DND-41 (cell line): ENCODE measurements around the gene GAB1.

Experiments used
- ATAC-seq: fragments of 200-7000 bp; cut with Tn5 transposase; 3 replicates; pipeline ENCODE4 v1.9.1; 2021; ENCODE audit warnings: low read depth; ENCODE audit not compliant: insufficient read depth
- DNase-seq: peaks from one replicate; pipeline ENCODE4 v3.0.0-alpha.2; 2020
- H2AFZ ChIP-seq: 2 replicates; pipeline ENCODE4 v1.6.0; 2012; ENCODE audit warnings: low read depth, low read length
- H3K27ac ChIP-seq: 2 replicates; pipeline ENCODE4 v1.5.1; 2012; ENCODE audit warnings: low read length, inconsistent platforms
- H3K27me3 ChIP-seq: fragments of 200-600 bp; sonication (generic); 2 replicates; pipeline ENCODE4 v1.6.0; 2012; ENCODE audit warnings: low read length, mild to moderate bottlenecking, inconsistent platforms; ENCODE audit not compliant: insufficient read depth, poor library complexity
- H3K36me3 ChIP-seq: 2 replicates; pipeline ENCODE4 v1.5.1; 2012; ENCODE audit warnings: low read length, inconsistent platforms; ENCODE audit not compliant: insufficient read depth
- H3K4me1 ChIP-seq: 2 replicates; pipeline ENCODE4 v1.5.1; 2012; ENCODE audit warnings: mild to moderate bottlenecking, low read length; ENCODE audit not compliant: insufficient read depth
- H3K4me2 ChIP-seq: 2 replicates; pipeline ENCODE4 v1.6.0; 2012; ENCODE audit warnings: mild to moderate bottlenecking, moderate library complexity, low read length, inconsistent platforms; ENCODE audit not compliant: insufficient read depth
- H3K4me3 ChIP-seq, 2 experiments: fragments of 200-600 bp in 1 of 2; shearing (Covaris generic) in 1 of 2; 2 replicates each; pipeline ENCODE4 v1.5.1; 2012 to 2016; ENCODE audit warnings: inconsistent platforms in 2 of 2, low read length in 2 of 2, mild to moderate bottlenecking in 2 of 2, low read depth in 1 of 2, moderate library complexity in 1 of 2
- H3K79me2 ChIP-seq: 2 replicates; pipeline ENCODE4 v1.6.0; 2012; ENCODE audit warnings: low read length, inconsistent platforms; ENCODE audit not compliant: insufficient read depth
- H3K9ac ChIP-seq: 2 replicates; pipeline ENCODE4 v1.6.0; 2012; ENCODE audit warnings: low read depth, mild to moderate bottlenecking, inconsistent platforms, low read length, moderate library complexity
- H3K9me3 ChIP-seq: 2 replicates; pipeline ENCODE4 v1.5.1; 2012; ENCODE audit warnings: low read length, moderate library complexity, mild to moderate bottlenecking, inconsistent platforms; ENCODE audit not compliant: insufficient read depth, severe bottlenecking
- H4K20me1 ChIP-seq: 2 replicates; pipeline ENCODE4 v1.6.0; 2012; ENCODE audit warnings: low read length; ENCODE audit not compliant: insufficient read depth
- EZH2 ChIP-seq: IDR thresholded peaks from 3 replicates; pipeline ENCODE4 v1.6.1; 2012; ENCODE audit warnings: borderline replicate concordance, low read depth, mild to moderate bottlenecking, moderate library complexity, low read length, inconsistent platforms; ENCODE audit not compliant: severe bottlenecking
- TF ChIP-seq, protein P1 (sequence below): IDR thresholded peaks from 2 replicates; pipeline ENCODE4 v1.5.1; 2012; ENCODE audit warnings: borderline replicate concordance, low read length, moderate library complexity, mild to moderate bottlenecking; ENCODE audit not compliant: poor library complexity, severe bottlenecking; ENCODE audit errors: extremely low read depth

The GAB1 gene

GRCh38 chr4:143311924-143312323, 24.8 kb upstream of the GAB1 start:
- ATAC-seq (no peak), DNase-seq (no peak)
- Histone ChIP-seq H3K27me3 (peaks cover 7% of the 10 kb centered on the region), H2AFZ (no peak overlapping the region), H4K20me1 (no peaks in the 10 kb centered on the region), H3K4me3 (no peak overlapping the region), H3K36me3 (no peaks in the 10 kb centered on the region), H3K4me1 (no peaks in the 10 kb centered on the region), H3K27ac (no peak overlapping the region), H3K4me2 (no peak overlapping the region), H3K9me3 (no peaks in the 10 kb centered on the region), H3K79me2 (no peaks in the 10 kb centered on the region), H3K9ac (no peak overlapping the region)
- no peak for TF ChIP-seq EZH2
- TF ChIP-seq, protein P1, sequence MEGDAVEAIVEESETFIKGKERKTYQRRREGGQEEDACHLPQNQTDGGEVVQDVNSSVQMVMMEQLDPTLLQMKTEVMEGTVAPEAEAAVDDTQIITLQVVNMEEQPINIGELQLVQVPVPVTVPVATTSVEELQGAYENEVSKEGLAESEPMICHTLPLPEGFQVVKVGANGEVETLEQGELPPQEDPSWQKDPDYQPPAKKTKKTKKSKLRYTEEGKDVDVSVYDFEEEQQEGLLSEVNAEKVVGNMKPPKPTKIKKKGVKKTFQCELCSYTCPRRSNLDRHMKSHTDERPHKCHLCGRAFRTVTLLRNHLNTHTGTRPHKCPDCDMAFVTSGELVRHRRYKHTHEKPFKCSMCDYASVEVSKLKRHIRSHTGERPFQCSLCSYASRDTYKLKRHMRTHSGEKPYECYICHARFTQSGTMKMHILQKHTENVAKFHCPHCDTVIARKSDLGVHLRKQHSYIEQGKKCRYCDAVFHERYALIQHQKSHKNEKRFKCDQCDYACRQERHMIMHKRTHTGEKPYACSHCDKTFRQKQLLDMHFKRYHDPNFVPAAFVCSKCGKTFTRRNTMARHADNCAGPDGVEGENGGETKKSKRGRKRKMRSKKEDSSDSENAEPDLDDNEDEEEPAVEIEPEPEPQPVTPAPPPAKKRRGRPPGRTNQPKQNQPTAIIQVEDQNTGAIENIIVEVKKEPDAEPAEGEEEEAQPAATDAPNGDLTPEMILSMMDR, result no peak

DNA sequence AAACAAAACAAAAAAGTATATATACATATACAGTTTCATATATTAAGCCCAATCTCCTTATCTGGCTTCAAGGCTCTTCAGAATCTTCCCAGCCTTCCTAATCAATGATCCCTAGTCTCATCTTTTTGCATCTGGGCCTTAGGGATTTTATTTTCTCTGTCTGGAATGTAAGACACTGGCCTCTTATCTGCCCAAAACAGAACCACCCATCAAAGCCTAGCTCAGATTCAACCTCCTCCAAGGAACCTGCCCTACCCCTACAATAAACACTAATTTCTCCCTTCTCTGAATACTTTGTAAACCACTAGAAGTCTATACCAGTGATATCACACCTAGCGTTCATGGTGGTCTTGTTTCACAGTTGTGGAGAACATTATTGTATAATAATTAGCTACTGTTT, 23.2 kb upstream of the GAB1 start:
- no peak for DNase-seq
- no peak overlapping the region for H3K4me3 ChIP-seq
- no peak overlapping the region for H3K9ac ChIP-seq
- no peak overlapping the region for H2AFZ ChIP-seq
- no peak overlapping the region for H3K27ac ChIP-seq
- H3K4me2 ChIP-seq, result no peak overlapping the region
- H3K79me2 ChIP-seq, result no peaks in the 10 kb centered on the region
- no peak for ATAC-seq
- no peaks in the 10 kb centered on the region for H3K9me3 ChIP-seq
- H3K36me3 ChIP-seq, result no peaks in the 10 kb centered on the region
- TF ChIP-seq EZH2, result no peak
- TF ChIP-seq, protein P1, result no peak
- no peaks in the 10 kb centered on the region for H4K20me1 ChIP-seq
- no peaks in the 10 kb centered on the region for H3K4me1 ChIP-seq
- peaks cover 7% of the 10 kb centered on the region for H3K27me3 ChIP-seq

GRCh38 chr4:143313996-143314395, 22.7 kb upstream of the GAB1 start:
- no peaks in the 10 kb centered on the region for H3K9me3 ChIP-seq
- no peak overlapping the region for H2AFZ ChIP-seq
- H3K4me3 ChIP-seq, result no peak overlapping the region
- DNase-seq, result no peak
- peaks cover 6% of the 10 kb centered on the region for H3K27me3 ChIP-seq
- no peaks in the 10 kb centered on the region for H3K4me1 ChIP-seq
- no peak for TF ChIP-seq EZH2
- TF ChIP-seq, protein P1, result no peak
- no peak for ATAC-seq
- H3K79me2 ChIP-seq, result no peaks in the 10 kb centered on the region
- no peaks in the 10 kb centered on the region for H3K36me3 ChIP-seq
- no peak overlapping the region for H3K4me2 ChIP-seq
- no peak overlapping the region for H3K27ac ChIP-seq
- no peak overlapping the region for H3K9ac ChIP-seq
- no peaks in the 10 kb centered on the region for H4K20me1 ChIP-seq

GRCh38 chr4:143320113-143320512, 16.6 kb upstream of the GAB1 start:
- no peak for TF ChIP-seq EZH2
- TF ChIP-seq, protein P1, result no peak
- no peak overlapping the region for H3K4me2 ChIP-seq
- no peak for ATAC-seq

More at GRCh38 chr4:143320113-143320512, 16.6 kb upstream of the GAB1 start:
- Histone ChIP-seq H3K9ac (no peak overlapping the region), H3K36me3 (no peaks in the 10 kb centered on the region), H3K27me3 (no peaks in the 10 kb centered on the region), H3K4me1 (no peaks in the 10 kb centered on the region), H4K20me1 (no peaks in the 10 kb centered on the region), H3K27ac (no peak overlapping the region), H3K9me3 (no peaks in the 10 kb centered on the region), H2AFZ (no peak overlapping the region), H3K79me2 (no peaks in the 10 kb centered on the region), H3K4me3 (no peak overlapping the region)
- DNase-seq, result no peak
